ENCODE results near the gene GNA15. TPM values are rescaled to one million over a fixed set of nuclear protein-coding genes. Genes with fewer than 3 reads are reported as not detected.

Gene GNA15
- total and polyA plus RNA-seq, 2 donors (not counting 1 experiment from before 2014, with no cell fraction given) = not detected

DNA sequence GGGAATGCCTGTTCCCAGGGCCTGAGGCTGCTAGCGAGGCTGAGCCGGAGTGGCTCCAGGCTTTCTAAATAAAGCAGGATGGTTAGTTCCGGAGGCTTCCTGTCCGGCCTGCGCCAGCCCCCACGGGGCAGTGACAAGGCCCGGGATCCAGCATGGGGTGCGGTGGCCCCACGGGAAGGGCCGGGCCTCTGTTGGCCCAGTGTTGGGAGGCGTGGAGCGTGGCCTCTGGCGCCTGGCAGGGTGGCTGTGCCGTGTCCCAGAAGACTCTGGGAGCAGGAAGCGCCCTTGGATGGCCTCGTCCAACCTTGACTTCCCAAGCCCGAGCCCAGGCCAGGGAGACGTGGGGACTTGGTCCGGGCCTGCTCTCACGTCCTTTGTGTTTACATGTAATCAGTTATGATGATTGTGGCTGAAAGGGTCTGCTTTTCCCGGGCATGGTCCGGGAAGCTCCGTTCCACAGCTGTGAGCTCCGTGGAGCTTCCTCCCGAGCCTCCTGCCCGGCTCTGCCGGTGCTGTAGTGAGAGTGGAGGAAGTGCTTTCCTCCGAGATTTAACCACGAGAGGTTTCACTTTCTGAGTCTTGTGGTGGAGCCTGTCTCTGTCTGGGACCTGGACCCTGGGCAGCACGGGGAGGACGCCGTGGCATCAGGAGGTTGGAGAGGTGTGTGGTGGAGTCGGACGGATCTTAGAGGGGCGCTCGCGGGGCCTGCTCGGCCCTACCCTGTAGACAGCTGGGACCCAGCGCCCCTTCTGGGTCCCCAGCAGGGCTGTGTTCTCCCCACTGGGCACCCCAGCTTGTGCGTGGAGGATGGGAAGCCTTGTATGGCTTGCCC lies 37.1 kb upstream of the GNA15 start:
- peak overlapping the region; percentile 38 for H2AFZ ChIP-seq (ENCODE audit: low read length)
- peaks cover 15% of the 10 kb centered on the region for H3K4me1 ChIP-seq (ENCODE audit: control insufficient read depth, extremely low read depth, insufficient read depth, low read length)
- H3K4me3 ChIP-seq (replicated peaks in 1 of 4; ENCODE audit: control extremely low read depth in 1 of 4, insufficient read depth in 1 of 4, low read depth in 3 of 4, low read length in 4 of 4) = peak overlapping the region; percentile 28 to 91 (median 44)
- H3K27ac ChIP-seq (ENCODE audit: insufficient read depth, low read length) = peak overlapping the region; percentile 82
- no peaks in the 10 kb centered on the region for H3K36me3 ChIP-seq (ENCODE audit: control insufficient read depth, insufficient read depth, low read length)
- no peaks in the 10 kb centered on the region for H4K20me1 ChIP-seq (ENCODE audit: control insufficient read depth, extremely low read depth, insufficient read depth, low read length)
- H3K9me3 ChIP-seq (ENCODE audit: control insufficient read depth, insufficient read depth, low read depth, low read length) = no peaks in the 10 kb centered on the region
- peak overlapping the region; percentile 70 for H3K9ac ChIP-seq (ENCODE audit: insufficient read depth, low read length)
- DNase-seq (ENCODE audit: low read depth in 2 of 2) = peak in 1 of 2 donors; percentile 28
- peak overlapping the region; percentile 95 for H3K4me2 ChIP-seq (ENCODE audit: extremely low read depth, insufficient read depth, low read length)
- TF ChIP-seq, protein P1, sequence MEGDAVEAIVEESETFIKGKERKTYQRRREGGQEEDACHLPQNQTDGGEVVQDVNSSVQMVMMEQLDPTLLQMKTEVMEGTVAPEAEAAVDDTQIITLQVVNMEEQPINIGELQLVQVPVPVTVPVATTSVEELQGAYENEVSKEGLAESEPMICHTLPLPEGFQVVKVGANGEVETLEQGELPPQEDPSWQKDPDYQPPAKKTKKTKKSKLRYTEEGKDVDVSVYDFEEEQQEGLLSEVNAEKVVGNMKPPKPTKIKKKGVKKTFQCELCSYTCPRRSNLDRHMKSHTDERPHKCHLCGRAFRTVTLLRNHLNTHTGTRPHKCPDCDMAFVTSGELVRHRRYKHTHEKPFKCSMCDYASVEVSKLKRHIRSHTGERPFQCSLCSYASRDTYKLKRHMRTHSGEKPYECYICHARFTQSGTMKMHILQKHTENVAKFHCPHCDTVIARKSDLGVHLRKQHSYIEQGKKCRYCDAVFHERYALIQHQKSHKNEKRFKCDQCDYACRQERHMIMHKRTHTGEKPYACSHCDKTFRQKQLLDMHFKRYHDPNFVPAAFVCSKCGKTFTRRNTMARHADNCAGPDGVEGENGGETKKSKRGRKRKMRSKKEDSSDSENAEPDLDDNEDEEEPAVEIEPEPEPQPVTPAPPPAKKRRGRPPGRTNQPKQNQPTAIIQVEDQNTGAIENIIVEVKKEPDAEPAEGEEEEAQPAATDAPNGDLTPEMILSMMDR (conservative IDR thresholded peaks at IDR 0.05 in 1 of 2, IDR thresholded peaks at IDR 0.05 in 1 of 2; ENCODE audit: low read depth in 1 of 2, low read length in 2 of 2) = no peak
- no peak for TF ChIP-seq EZH2 (IDR thresholded peaks at IDR 0.05; ENCODE audit: low read length, missing control alignments)
- peaks cover 85% of the 10 kb centered on the region for H3K79me2 ChIP-seq (ENCODE audit: control insufficient read depth, insufficient read depth, low read length)
- H3K27me3 ChIP-seq (ENCODE audit: control insufficient read depth, insufficient read depth, low read length) = no peaks in the 10 kb centered on the region

DNA sequence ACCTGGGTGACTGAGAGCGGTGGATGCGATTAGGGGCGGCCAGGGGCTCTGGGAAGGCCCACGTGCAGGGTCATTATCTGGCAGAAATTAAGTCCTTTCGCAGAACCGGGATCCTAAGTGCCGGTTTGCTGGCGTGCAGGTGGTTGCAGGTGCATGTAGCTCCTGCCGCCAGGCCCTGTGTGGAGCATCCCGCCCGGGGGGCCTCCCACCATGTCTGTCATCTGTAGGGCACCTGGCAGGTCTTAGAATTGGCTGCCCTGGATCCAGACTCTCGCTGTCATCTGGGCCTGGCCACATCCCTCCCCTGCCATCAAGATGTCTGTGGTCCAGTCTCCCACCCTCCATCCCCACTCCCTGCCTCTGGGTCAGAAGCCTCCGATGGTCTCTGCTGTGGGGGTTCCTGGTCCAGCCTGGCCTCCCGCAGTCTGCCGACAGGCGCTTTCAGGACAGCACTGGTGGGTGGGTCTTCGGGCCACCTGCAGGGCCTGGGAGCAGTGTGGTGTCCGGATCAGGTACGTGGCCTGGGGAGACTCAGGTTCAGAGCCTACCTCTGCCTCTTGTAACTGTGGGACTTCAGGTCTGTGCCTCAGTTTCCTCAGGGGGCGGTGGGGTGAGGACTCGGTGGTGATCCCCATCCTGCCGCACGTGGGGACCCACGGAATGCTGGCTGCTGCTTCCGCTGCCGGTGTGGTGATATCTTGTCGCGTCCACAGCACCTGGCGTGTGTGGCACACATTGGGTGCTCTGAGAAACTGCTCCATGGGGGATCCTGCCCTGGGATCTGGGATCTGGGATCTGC lies 36.3 kb upstream of the GNA15 start:
- Histone ChIP-seq H3K27ac (ENCODE audit: insufficient read depth, low read length) (peak overlapping the region; percentile 82), H3K36me3 (ENCODE audit: control insufficient read depth, insufficient read depth, low read length) (no peaks in the 10 kb centered on the region), H3K9me3 (ENCODE audit: control insufficient read depth, insufficient read depth, low read depth, low read length) (no peaks in the 10 kb centered on the region), H3K79me2 (ENCODE audit: control insufficient read depth, insufficient read depth, low read length) (peaks cover 91% of the 10 kb centered on the region), H2AFZ (ENCODE audit: low read length) (no peak overlapping the region), H3K9ac (ENCODE audit: insufficient read depth, low read length) (peak overlapping the region; percentile 70), H3K4me3 (replicated peaks in 1 of 4; ENCODE audit: control extremely low read depth in 1 of 4, insufficient read depth in 1 of 4, low read depth in 3 of 4, low read length in 4 of 4) (peak overlapping the region in 2 of 4 experiments; percentile 51 to 91), H3K4me1 (ENCODE audit: control insufficient read depth, extremely low read depth, insufficient read depth, low read length) (peaks cover 15% of the 10 kb centered on the region), H4K20me1 (ENCODE audit: control insufficient read depth, extremely low read depth, insufficient read depth, low read length) (no peaks in the 10 kb centered on the region), H3K27me3 (ENCODE audit: control insufficient read depth, insufficient read depth, low read length) (no peaks in the 10 kb centered on the region), H3K4me2 (ENCODE audit: extremely low read depth, insufficient read depth, low read length) (peak overlapping the region; percentile 95)
- no peak for DNase-seq (ENCODE audit: low read depth in 2 of 2)
- TF ChIP-seq EZH2 (IDR thresholded peaks at IDR 0.05; ENCODE audit: low read length, missing control alignments) = no peak
- TF ChIP-seq, protein P1 (conservative IDR thresholded peaks at IDR 0.05 in 1 of 2, IDR thresholded peaks at IDR 0.05 in 1 of 2; ENCODE audit: low read depth in 1 of 2, low read length in 2 of 2) = no peak

DNA sequence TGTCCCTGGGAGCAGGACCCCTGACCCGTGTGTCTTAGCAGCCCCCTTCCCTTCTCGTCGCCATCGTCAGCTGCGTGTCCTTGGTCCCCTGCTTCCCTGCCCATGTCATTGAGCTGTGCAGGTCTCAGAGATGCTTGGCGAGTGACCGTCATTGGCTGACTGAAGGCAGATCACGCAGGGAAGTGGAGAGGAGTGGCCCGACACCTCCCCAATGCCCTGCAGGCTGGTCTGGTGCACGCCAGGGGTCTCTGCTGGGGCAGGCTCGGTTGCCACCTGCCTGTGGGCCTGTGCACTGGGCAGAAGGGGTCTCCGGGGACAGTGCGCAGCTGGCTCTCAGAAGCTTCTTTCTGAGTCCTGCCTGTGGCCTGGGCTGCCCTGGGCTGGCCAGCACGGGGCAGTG lies 35.5 kb upstream of the GNA15 start:
- no peaks in the 10 kb centered on the region for H3K27me3 ChIP-seq (ENCODE audit: control insufficient read depth, insufficient read depth, low read length)
- H3K36me3 ChIP-seq (ENCODE audit: control insufficient read depth, insufficient read depth, low read length) = no peaks in the 10 kb centered on the region
- peaks cover 90% of the 10 kb centered on the region for H3K79me2 ChIP-seq (ENCODE audit: control insufficient read depth, insufficient read depth, low read length)
- no peaks in the 10 kb centered on the region for H4K20me1 ChIP-seq (ENCODE audit: control insufficient read depth, extremely low read depth, insufficient read depth, low read length)
- no peak for TF ChIP-seq EZH2 (IDR thresholded peaks at IDR 0.05; ENCODE audit: low read length, missing control alignments)
- TF ChIP-seq, protein P1 (conservative IDR thresholded peaks at IDR 0.05 in 1 of 2, IDR thresholded peaks at IDR 0.05 in 1 of 2; ENCODE audit: low read depth in 1 of 2, low read length in 2 of 2) = no peak
- H3K9ac ChIP-seq (ENCODE audit: insufficient read depth, low read length) = no peak overlapping the region
- H2AFZ ChIP-seq (ENCODE audit: low read length) = no peak overlapping the region
- H3K9me3 ChIP-seq (ENCODE audit: control insufficient read depth, insufficient read depth, low read depth, low read length) = no peaks in the 10 kb centered on the region
- H3K27ac ChIP-seq (ENCODE audit: insufficient read depth, low read length) = no peak overlapping the region
- no peak overlapping the region for H3K4me3 ChIP-seq (replicated peaks in 1 of 4; ENCODE audit: control extremely low read depth in 1 of 4, insufficient read depth in 1 of 4, low read depth in 3 of 4, low read length in 4 of 4)
- no peak overlapping the region for H3K4me2 ChIP-seq (ENCODE audit: extremely low read depth, insufficient read depth, low read length)
- no peak for DNase-seq (ENCODE audit: low read depth in 2 of 2)
- H3K4me1 ChIP-seq (ENCODE audit: control insufficient read depth, extremely low read depth, insufficient read depth, low read length) = peaks cover 15% of the 10 kb centered on the region
